GM21576 (cell line): Measurements from ENCODE around the gene ANKEF1.

Experiments used
- ATAC-seq: cut with Tn5 transposase; IDR thresholded peaks from one replicate; pipeline ENCODE4 v1.9.1; 2021; ENCODE audit warnings: mild to moderate bottlenecking, moderate library complexity; ENCODE audit not compliant: unreplicated experiment

Gene ANKEF1

GRCh38 chr20:10078403-10078802 is 43.6 kb downstream of the ANKEF1 start:
- no peak for ATAC-seq

DNA sequence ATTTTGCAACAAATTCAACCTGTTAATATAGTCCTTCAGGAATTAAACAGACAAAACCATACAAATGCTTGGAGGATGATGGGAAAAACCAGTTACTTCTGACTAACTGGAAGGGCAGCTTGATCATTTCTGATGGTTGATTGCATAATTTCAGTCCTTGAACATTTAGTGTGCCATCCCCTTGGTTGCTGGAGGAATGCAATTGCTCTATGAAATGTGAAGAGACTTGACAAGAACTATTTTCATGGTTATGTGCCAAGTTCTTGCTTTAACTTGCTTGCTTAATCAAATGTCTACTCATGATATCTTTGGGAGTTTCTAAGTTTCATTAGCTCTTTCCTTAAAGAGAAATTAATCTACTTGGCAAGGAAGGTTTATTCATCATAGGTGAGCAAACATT is 45.2 kb downstream of the ANKEF1 start:
- no peak for ATAC-seq

DNA sequence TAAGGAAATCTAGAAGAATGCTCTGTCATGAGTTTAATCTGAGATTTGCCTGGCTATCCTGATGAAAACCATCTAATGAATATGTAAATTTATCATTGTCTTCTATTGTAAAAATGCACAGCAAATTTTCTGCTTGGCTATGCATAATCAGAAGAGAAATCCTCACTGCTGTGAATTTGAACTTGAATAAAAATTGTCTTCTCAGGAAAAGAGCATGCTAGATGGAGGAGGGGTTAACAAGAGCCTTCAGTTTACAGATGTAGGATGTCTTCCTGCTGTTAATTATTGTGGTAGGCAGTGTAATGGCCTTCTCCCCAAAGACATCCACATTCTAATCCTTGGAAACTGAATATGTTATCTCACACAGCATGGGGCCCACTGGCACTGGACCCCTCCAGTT is 45.8 kb downstream of the ANKEF1 start:
- ATAC-seq, result no peak

DNA sequence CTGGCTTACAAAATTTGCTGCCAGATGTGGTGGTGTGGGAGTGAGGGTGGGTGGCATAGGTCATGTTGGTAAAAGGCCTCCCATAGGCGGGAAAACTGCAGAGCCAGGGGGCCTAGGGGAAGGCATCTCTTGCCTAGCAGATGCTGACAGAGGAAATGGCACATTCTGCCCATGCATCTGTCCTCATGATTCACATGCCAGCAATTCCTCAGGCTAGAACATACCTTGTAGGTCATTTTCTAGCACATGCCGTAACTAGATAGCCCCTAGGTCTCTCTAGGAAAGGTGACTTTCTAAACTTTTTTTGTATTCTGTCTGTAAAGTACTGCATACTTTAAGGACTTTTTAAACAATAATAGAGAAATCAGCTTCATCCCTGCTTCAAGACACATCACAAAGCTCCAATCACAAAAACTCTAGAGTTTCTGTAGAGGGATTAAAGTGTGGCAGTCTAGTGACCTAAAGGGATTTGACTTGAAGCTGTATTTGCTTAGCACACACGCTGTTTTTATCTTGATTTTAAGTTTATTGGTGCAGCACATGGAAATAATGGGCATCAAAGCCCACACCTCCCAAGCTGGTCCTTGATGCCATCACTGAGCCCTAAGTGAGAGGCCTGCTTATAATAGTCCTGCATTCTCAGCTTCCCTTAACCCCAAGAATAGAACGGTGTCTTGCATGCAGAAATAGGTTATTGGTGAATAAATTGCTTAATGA is 55.2 kb downstream of the ANKEF1 start:
- ATAC-seq, result no peak

- ATAC-seq, result peak; percentile 72
Observed at GRCh38 chr20:10090588-10091166, 55.9 kb downstream of the ANKEF1 start.

DNA sequence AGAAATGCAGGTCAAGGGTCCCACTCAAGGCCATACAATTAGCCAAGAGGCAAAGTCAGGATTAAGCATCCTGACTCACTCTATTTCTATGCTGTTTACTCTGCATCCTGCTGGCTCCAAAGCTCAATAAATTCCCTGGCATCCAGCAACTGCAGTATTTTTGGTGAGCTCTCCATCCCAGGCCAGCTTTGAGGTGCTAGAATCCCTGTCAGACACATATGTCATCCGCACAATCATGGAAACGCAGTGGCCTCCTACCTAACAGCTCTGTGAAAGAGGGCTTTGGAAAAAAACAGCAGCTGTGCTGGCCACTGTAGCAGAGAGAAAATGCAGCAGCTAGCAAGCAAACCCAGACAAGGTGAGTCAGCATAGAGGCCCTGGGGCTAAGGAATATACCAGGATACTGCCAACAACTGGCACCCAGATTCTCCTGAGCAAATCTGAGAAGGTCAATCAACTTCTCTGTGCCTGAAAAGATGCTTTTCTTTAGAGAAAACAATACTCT is 58.4 kb downstream of the ANKEF1 start:
- no peak for ATAC-seq

- ATAC-seq, result no peak
Observed at GRCh38 chr20:10094566-10095173, 59.9 kb downstream of the ANKEF1 start.

- no peak for ATAC-seq
Observed at GRCh38 chr20:10096790-10097189, 62.0 kb downstream of the ANKEF1 start.

DNA sequence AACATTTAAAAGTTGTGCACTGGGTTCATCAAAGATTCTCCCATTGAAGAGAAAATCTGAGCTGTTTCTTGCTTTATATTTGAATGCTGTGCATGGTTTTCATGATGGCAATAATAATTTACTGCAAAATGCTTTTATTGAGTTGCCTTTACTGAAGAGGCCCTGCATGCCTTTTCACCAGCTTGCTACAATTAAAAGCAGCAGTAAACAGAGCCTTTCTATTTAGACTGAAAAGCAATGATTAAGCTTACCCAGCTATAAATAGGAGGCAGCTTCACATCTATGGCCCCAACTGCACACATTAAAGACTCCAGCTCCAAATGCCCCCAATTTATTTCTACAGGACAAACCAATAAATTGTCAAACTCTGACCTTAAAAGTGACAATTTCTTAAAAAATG is 70.3 kb downstream of the ANKEF1 start:
- no peak for ATAC-seq
